Measurements from ENCODE around the gene BYSL.

GRCh38 chr6:41922154-41922553, 855 bp downstream of the BYSL start:
- TF ChIP-seq EZH2 (IDR thresholded peaks at IDR 0.05; ENCODE audit: low read length) (no peak), CTCF (optimal IDR thresholded peaks at IDR 0.05 in 1 of 3, IDR thresholded peaks at IDR 0.05 in 1 of 3, conservative IDR thresholded peaks at IDR 0.05 in 1 of 3; ENCODE audit: extremely low read depth in 1 of 3, insufficient read depth in 2 of 3, low read length in 3 of 3) (no peak)
